HepG2 (cell line): Measurements from ENCODE around the gene TK1. TPM values are rescaled to one million over a fixed set of nuclear protein-coding genes. Genes with fewer than 3 reads are reported as not detected.
A peak's percentile ranks its signal among the peaks of the same experiment; 100 is the strongest.

ENCODE experiments used
- AHR ChIP-seq: IDR thresholded peaks from 2 replicates; pipeline ENCODE4 v1.6.1; 2018; ENCODE audit warnings: missing genetic modification reagents, missing compliant biosample characterization
- ARHGAP35 ChIP-seq: sonication (generic); formaldehyde crosslinking; IDR thresholded peaks from 2 replicates; pipeline ENCODE4 v1.9.0; 2022; ENCODE audit warnings: mild to moderate bottlenecking, inconsistent platforms, moderate library complexity, missing genetic modification reagents, borderline replicate concordance
- BCL6 ChIP-seq: IDR thresholded peaks from 2 replicates; pipeline ENCODE4 v1.6.1; 2016; ENCODE audit warnings: missing genetic modification reagents, missing compliant biosample characterization
- FOSL2 ChIP-seq: sonication (generic); formaldehyde crosslinking; IDR thresholded peaks from 2 replicates; pipeline ENCODE4 v1.4.0; 2020; ENCODE audit warnings: missing genetic modification reagents
- HNF4G ChIP-seq, 2 experiments: sonication (generic) in 1 of 2; formaldehyde crosslinking in 1 of 2; IDR thresholded peaks; 2 replicates each; pipeline versions ENCODE4 v1.4.0 to v1.6.1; 2011 to 2020; ENCODE audit warnings: borderline replicate concordance in 2 of 2, low read depth in 2 of 2, mild to moderate bottlenecking in 2 of 2, low read length in 1 of 2, missing genetic modification reagents in 1 of 2, moderate library complexity in 1 of 2
- MAZ ChIP-seq, 2 experiments: sonication (generic) in 1 of 2; formaldehyde crosslinking in 1 of 2; IDR thresholded peaks; 2 replicates each; pipeline versions ENCODE4 v1.5.0 to v1.6.1; 2012 to 2020; ENCODE audit warnings: low read depth in 2 of 2, mild to moderate bottlenecking in 2 of 2, borderline replicate concordance in 1 of 2, improper control_type of control experiment in 1 of 2, low read length in 1 of 2, missing genetic modification reagents in 1 of 2, moderate library complexity in 1 of 2
- NPAS2 ChIP-seq: sonication (generic); formaldehyde crosslinking; IDR thresholded peaks from 2 replicates; pipeline ENCODE4 v1.8.0; 2022; ENCODE audit warnings: mild to moderate bottlenecking, missing genetic modification reagents, borderline replicate concordance
- NR2F2 ChIP-seq: IDR thresholded peaks from 2 replicates; pipeline ENCODE4 v1.6.1; 2012; ENCODE audit warnings: low read depth, inconsistent platforms, borderline replicate concordance
- ZNF724P ChIP-seq: sonication (generic); formaldehyde crosslinking; IDR thresholded peaks from 2 replicates; pipeline ENCODE4 v1.8.0; 2022; ENCODE audit warnings: missing genetic modification reagents, borderline replicate concordance
- ZNF850 ChIP-seq: sonication (generic); formaldehyde crosslinking; conservative IDR thresholded peaks from 2 replicates; pipeline ENCODE4 v1.9.0; 2021; ENCODE audit warnings: mild to moderate bottlenecking, missing genetic modification reagents
- ZNF879 ChIP-seq: sonication (generic); formaldehyde crosslinking; IDR thresholded peaks from 2 replicates; pipeline ENCODE4 v1.8.1; 2023; ENCODE audit warnings: missing genetic modification reagents
- polyA plus RNA-seq, 8 experiments: library from polyadenylated mRNA; depleted of rRNA in 3 of 8; stranded (reverse) in 7 of 8; unstranded in 1 of 8; fragments of >200 nt; fragmentation: Illumina TruSeq in 4 of 8; extraction: Trizol in 4 of 8; gene quantifications; 2 replicates each; pipeline versions ENCODE4 v1.2.1 to v1.2.3, GENCODE V29; 2011 to 2016; ENCODE audit warnings: low read depth in 4 of 8, missing spikeins in 1 of 8, mixed read lengths in 1 of 8; ENCODE audit not compliant: insufficient read depth in 1 of 8
- total RNA-seq, 5 experiments: library from RNA; depleted of rRNA; stranded (reverse); fragments of >200 nt; fragmentation: Illumina TruSeq; extraction: Trizol; gene quantifications; 2 replicates each; pipeline ENCODE4 v1.2.3, GENCODE V29; 2016; ENCODE audit warnings: low read depth in 1 of 5
- TF ChIP-seq, protein P1 (sequence below): sonication (generic); formaldehyde crosslinking; IDR thresholded peaks from 2 replicates; pipeline ENCODE4 v1.4.0; 2020; ENCODE audit warnings: low read depth, mild to moderate bottlenecking, missing genetic modification reagents
- TF ChIP-seq, protein P2 (sequence below): sonication (generic); formaldehyde crosslinking; IDR thresholded peaks from 2 replicates; pipeline ENCODE4 v1.8.0; 2022; ENCODE audit warnings: low read depth, missing genetic modification reagents
- TF ChIP-seq, protein P3 (sequence below): sonication (generic); formaldehyde crosslinking; IDR thresholded peaks from 2 replicates; pipeline ENCODE4 v1.8.1; 2023; ENCODE audit warnings: mild to moderate bottlenecking, moderate library complexity, missing genetic modification reagents
- TF ChIP-seq, protein P4 (sequence below): sonication (generic); formaldehyde crosslinking; IDR thresholded peaks from 2 replicates; pipeline ENCODE4 v1.5.1; 2020; ENCODE audit warnings: missing genetic modification reagents, mild to moderate bottlenecking, borderline replicate concordance
- TF ChIP-seq, protein P5 (sequence below): sonication (generic); formaldehyde crosslinking; IDR thresholded peaks from 2 replicates; pipeline ENCODE4 v1.4.0; 2020; ENCODE audit warnings: mild to moderate bottlenecking, low read depth, missing genetic modification reagents
- TF ChIP-seq, protein P6 (sequence below): sonication (generic); formaldehyde crosslinking; IDR thresholded peaks from 2 replicates; pipeline ENCODE4 v1.4.0; 2020; ENCODE audit warnings: missing genetic modification reagents

TK1 gene
- total and polyA plus RNA-seq, 2 of the 13 experiments (the other 11 are each of a cell fraction or from before 2014, with no cell fraction given): 45.0 to 96.0 TPM

DNA sequence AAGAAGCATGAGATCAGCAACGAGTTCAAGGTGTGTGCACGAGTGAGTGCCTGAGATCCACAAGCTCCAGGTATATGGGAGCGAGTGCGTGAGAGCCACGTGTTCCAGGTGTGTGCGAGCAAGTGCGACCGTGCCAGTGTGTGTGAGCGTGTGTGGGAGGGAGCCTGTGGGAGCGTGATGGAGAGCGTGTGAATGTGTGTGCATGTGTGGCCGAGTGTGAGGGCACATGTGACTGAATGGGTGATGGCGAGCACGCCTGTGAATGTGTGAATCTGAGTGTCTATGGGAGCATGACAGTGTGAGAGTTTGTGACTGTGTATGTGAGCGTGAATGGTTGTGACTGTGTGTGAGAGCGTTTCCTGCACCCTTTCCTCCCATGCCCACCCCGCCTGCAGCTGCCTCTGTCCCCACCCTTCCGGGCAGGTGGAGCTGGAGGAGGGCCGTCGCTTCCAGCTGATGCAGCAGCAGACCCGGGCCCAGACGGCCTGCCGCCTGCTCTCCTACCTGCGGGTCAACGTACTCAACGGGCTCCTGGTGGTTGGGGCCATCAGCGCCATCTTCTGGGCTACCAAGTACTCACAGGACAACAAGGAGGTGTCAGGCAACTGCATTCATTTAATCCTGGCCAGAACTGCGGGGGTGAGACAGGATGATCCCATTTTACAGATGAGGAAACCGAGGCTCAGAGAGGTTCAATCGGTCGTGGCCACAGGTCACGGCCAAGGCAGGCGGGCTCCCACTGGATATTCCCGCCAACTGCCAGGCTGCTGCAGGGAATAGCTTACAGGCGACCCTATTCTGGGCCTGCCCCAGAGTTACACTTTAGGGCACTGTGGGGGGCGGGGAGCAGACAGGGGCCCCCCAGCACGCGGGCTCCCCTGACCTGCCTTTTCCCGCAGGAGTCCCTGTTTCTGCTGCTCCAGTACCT lies 52.6 kb downstream of the TK1 start (continued):
- TF ChIP-seq, protein P1, sequence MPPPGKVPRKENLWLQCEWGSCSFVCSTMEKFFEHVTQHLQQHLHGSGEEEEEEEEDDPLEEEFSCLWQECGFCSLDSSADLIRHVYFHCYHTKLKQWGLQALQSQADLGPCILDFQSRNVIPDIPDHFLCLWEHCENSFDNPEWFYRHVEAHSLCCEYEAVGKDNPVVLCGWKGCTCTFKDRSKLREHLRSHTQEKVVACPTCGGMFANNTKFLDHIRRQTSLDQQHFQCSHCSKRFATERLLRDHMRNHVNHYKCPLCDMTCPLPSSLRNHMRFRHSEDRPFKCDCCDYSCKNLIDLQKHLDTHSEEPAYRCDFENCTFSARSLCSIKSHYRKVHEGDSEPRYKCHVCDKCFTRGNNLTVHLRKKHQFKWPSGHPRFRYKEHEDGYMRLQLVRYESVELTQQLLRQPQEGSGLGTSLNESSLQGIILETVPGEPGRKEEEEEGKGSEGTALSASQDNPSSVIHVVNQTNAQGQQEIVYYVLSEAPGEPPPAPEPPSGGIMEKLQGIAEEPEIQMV (CRISPR knock-in tag): peak; percentile 46; the same call in 1 of the 2 replicates
- TF ChIP-seq NR2F2 (no peak), MAZ (IDR thresholded peaks at IDR 0.05; ENCODE audit: borderline replicate concordance, low read depth, low read length) (no peak), MAZ (CRISPR knock-in tag; IDR thresholded peaks at IDR 0.05; ENCODE audit: low read depth) (peak; percentile 62; the same call in 1 of the 2 replicates), HNF4G (IDR thresholded peaks at IDR 0.05; ENCODE audit: borderline replicate concordance, low read depth, low read length) (no peak), HNF4G (CRISPR knock-in tag; IDR thresholded peaks at IDR 0.05; ENCODE audit: borderline replicate concordance, low read depth) (0 out of 2 replicates have a peak, but pooled peaks have one; percentile 22), ZNF724P (CRISPR knock-in tag) (0 out of 2 replicates have a peak, but pooled peaks have one; percentile 40), NPAS2 (no peak), ARHGAP35 (CRISPR knock-in tag) (peak; percentile 73; the same call in 1 of the 2 replicates), ZNF879 (CRISPR knock-in tag) (no peak), AHR (CRISPR knock-in tag) (no peak), BCL6 (CRISPR knock-in tag) (no peak), FOSL2 (CRISPR knock-in tag) (peak; percentile 44; the same call in 1 of the 2 replicates), ZNF850 (CRISPR knock-in tag) (no peak)
- TF ChIP-seq, protein P2, sequence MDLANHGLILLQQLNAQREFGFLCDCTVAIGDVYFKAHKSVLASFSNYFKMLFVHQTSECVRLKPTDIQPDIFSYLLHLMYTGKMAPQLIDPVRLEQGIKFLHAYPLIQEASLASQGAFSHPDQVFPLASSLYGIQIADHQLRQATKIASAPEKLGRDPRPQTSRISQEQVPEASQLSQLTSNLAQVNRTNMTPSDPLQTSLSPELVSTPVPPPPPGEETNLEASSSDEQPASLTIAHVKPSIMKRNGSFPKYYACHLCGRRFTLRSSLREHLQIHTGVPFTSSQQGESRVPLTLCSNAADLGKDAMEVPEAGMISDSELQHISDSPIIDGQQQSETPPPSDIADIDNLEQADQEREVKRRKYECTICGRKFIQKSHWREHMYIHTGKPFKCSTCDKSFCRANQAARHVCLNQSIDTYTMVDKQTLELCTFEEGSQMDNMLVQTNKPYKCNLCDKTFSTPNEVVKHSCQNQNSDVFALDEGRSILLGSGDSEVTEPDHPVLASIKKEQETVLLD (CRISPR knock-in tag): no peak
- TF ChIP-seq, protein P3, sequence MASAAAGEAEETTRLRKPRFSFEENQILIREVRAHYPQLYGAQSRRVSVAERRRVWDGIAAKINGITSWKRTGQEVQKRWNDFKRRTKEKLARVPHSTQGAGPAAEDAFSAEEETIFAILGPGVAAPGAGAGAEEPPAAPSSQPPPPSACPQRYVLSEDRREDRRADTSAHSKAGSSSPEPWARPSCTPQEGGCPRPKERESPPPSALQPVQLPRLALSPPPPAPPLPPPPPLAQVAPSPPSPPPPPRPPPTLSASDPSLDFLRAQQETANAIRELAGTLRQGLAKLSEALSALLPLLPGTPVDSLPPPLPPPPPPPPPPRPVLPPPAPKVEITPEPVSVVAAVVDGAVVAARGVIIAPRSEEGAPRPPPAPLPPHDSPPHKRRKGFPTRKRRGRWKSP (CRISPR knock-in tag): no peak
- TF ChIP-seq, protein P4, sequence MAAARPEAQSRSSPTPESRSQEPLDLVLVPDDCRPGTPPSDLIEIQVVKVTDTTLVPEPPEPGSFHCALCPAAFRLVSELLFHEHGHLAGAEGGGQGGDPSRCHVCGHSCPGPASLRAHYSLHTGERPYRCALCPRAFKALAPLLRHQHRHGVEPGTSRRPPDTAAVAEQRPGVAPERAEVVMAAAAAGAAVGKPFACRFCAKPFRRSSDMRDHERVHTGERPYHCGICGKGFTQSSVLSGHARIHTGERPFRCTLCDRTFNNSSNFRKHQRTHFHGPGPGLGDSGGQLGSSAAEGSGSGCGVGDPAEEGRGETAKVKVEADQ (CRISPR knock-in tag): no peak
- TF ChIP-seq, protein P5, sequence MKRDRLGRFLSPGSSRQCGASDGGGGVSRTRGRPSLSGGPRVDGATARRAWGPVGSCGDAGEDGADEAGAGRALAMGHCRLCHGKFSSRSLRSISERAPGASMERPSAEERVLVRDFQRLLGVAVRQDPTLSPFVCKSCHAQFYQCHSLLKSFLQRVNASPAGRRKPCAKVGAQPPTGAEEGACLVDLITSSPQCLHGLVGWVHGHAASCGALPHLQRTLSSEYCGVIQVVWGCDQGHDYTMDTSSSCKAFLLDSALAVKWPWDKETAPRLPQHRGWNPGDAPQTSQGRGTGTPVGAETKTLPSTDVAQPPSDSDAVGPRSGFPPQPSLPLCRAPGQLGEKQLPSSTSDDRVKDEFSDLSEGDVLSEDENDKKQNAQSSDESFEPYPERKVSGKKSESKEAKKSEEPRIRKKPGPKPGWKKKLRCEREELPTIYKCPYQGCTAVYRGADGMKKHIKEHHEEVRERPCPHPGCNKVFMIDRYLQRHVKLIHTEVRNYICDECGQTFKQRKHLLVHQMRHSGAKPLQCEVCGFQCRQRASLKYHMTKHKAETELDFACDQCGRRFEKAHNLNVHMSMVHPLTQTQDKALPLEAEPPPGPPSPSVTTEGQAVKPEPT (CRISPR knock-in tag): no peak
- TF ChIP-seq, protein P6, sequence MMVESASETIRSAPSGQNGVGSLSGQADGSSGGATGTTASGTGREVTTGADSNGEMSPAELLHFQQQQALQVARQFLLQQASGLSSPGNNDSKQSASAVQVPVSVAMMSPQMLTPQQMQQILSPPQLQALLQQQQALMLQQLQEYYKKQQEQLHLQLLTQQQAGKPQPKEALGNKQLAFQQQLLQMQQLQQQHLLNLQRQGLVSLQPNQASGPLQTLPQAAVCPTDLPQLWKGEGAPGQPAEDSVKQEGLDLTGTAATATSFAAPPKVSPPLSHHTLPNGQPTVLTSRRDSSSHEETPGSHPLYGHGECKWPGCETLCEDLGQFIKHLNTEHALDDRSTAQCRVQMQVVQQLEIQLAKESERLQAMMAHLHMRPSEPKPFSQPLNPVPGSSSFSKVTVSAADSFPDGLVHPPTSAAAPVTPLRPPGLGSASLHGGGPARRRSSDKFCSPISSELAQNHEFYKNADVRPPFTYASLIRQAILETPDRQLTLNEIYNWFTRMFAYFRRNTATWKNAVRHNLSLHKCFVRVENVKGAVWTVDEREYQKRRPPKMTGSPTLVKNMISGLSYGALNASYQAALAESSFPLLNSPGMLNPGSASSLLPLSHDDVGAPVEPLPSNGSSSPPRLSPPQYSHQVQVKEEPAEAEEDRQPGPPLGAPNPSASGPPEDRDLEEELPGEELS (CRISPR knock-in tag): peak; percentile 61
